Fibroblast of lung (primary cell): ENCODE measurements around the gene RDH5. TPM values are rescaled to one million over a fixed set of nuclear protein-coding genes. Genes with fewer than 3 reads are reported as not detected.

Experiments
- DNase-seq, 2 donors: peaks; one replicate each; pipeline versions ENCODE4 v3.0.0 to v3.0.0-alpha.2; 2010; ENCODE audit warnings: low read depth in 2 of 2
- H2AFZ ChIP-seq: 2 replicates; pipeline ENCODE4 v1.5.1; 2012; ENCODE audit warnings: low read length, control low read depth, inconsistent platforms
- H3K27ac ChIP-seq: 2 replicates; pipeline ENCODE4 v1.5.1; 2011; ENCODE audit warnings: low read length, control low read depth; ENCODE audit not compliant: insufficient read depth
- H3K27me3 ChIP-seq: 2 replicates; pipeline ENCODE4 v1.5.1; 2011; ENCODE audit warnings: mild to moderate bottlenecking, low read length; ENCODE audit not compliant: control insufficient read depth, insufficient read depth
- H3K36me3 ChIP-seq: 2 replicates; pipeline ENCODE4 v1.5.1; 2011; ENCODE audit warnings: low read length; ENCODE audit not compliant: control insufficient read depth, insufficient read depth
- H3K4me1 ChIP-seq: 2 replicates; pipeline ENCODE4 v1.5.1; 2011; ENCODE audit warnings: low read length; ENCODE audit not compliant: control insufficient read depth, insufficient read depth; ENCODE audit errors: extremely low read depth
- H3K4me2 ChIP-seq: 2 replicates; pipeline ENCODE4 v1.5.1; 2011; ENCODE audit warnings: low read length, control low read depth; ENCODE audit not compliant: insufficient read depth; ENCODE audit errors: extremely low read depth
- H3K4me3 ChIP-seq, 4 experiments: fragments of 200-600 bp in 1 of 4; sonication (generic) in 1 of 4; replicated peaks in 1 of 4; 2 replicates each; pipeline ENCODE4 v1.5.1; 2011 to 2016; ENCODE audit warnings: low read length in 4 of 4, low read depth in 3 of 4, mild to moderate bottlenecking in 3 of 4, control low read depth in 2 of 4, inconsistent platforms in 1 of 4, mixed read lengths in 1 of 4; ENCODE audit not compliant: insufficient read depth in 1 of 4; ENCODE audit errors: control extremely low read depth in 1 of 4
- H3K79me2 ChIP-seq: 2 replicates; pipeline ENCODE4 v1.5.1; 2012; ENCODE audit warnings: mild to moderate bottlenecking, low read length, inconsistent platforms; ENCODE audit not compliant: control insufficient read depth, insufficient read depth
- H3K9ac ChIP-seq: 2 replicates; pipeline ENCODE4 v1.5.1; 2011; ENCODE audit warnings: mild to moderate bottlenecking, low read length, control low read depth; ENCODE audit not compliant: insufficient read depth
- H3K9me3 ChIP-seq: 2 replicates; pipeline ENCODE4 v1.5.1; 2012; ENCODE audit warnings: low read depth, low read length; ENCODE audit not compliant: control insufficient read depth, insufficient read depth
- H4K20me1 ChIP-seq: 2 replicates; pipeline ENCODE4 v1.5.1; 2011; ENCODE audit warnings: low read length; ENCODE audit not compliant: control insufficient read depth, insufficient read depth; ENCODE audit errors: extremely low read depth
- CTCF ChIP-seq, 2 donors: IDR thresholded peaks in 1 of 2; conservative IDR thresholded peaks in 1 of 2; 1 replicate in 1 of 2; 2 replicates in 1 of 2; pipeline ENCODE4 v1.5.1; 2011 to 2012; ENCODE audit warnings: low read length in 2 of 2, control low read depth in 1 of 2, inconsistent platforms in 1 of 2, low read depth in 1 of 2, mild to moderate bottlenecking in 1 of 2
- EZH2 ChIP-seq: IDR thresholded peaks from 2 replicates; pipeline ENCODE4 v1.5.1; 2012; ENCODE audit warnings: low read length, control low read depth, mild to moderate bottlenecking; ENCODE audit errors: missing control alignments
- polyA plus RNA-seq, 2 donors: library from polyadenylated mRNA; depleted of rRNA in 1 of 2; stranded (reverse) in 1 of 2; unstranded in 1 of 2; fragments of >200 nt; gene quantifications; 2 replicates each; pipeline ENCODE4 v1.2.1, GENCODE V29; 2011 to 2012; ENCODE audit warnings: missing spikeins in 1 of 2
- total RNA-seq: library from RNA; depleted of rRNA; stranded (reverse); fragments of >200 nt; gene quantifications from 2 replicates; pipeline ENCODE4 v1.2.1, GENCODE V29; 2014

RDH5 gene
- total and polyA plus RNA-seq, 2 donors (not counting 1 experiment from before 2014, with no cell fraction given): 16.7 to 49.2 TPM

GRCh38 chr12:55767156-55767555 is 47.0 kb downstream of the RDH5 start:
- no peaks in the 10 kb centered on the region for H4K20me1 ChIP-seq
- H3K79me2 ChIP-seq: peaks cover 1% of the 10 kb centered on the region
- no peaks in the 10 kb centered on the region for H3K4me1 ChIP-seq
- DNase-seq: no peak
- no peak overlapping the region for H3K9ac ChIP-seq
- no peak for TF ChIP-seq EZH2
- no peak for TF ChIP-seq CTCF (conservative IDR thresholded peaks at IDR 0.05 in 1 of 2, IDR thresholded peaks at IDR 0.05 in 1 of 2; ENCODE audit: low read depth in 1 of 2, low read length in 2 of 2)
- no peak overlapping the region for H3K4me2 ChIP-seq
- H3K4me3 ChIP-seq: no peak overlapping the region
- H3K27me3 ChIP-seq: no peaks in the 10 kb centered on the region
- H3K36me3 ChIP-seq: no peaks in the 10 kb centered on the region
- no peak overlapping the region for H2AFZ ChIP-seq
- H3K9me3 ChIP-seq: no peaks in the 10 kb centered on the region
- no peak overlapping the region for H3K27ac ChIP-seq

DNA sequence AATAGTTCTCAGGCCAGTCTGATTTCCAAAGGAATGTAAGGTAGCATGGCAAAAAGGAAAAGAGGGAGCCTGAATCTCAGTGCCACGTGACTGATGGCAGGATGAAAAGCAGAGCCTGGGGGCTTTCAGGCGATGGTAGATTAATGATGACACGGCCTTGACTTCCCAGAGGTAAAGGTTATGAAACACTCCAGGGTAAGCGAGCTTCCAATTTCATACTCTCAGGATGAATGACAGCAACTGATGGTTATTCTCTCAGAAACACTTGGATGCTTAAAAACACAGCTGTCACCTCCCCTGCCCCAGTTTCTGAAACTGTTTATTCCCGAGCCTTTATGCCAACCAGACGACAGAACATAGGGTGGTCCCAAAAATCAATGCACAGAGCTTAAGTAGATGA is 51.5 kb downstream of the RDH5 start:
- H3K36me3 ChIP-seq: peaks cover 2% of the 10 kb centered on the region

More for the DNA sequence above, 51.5 kb downstream of the RDH5 start:
- Histone ChIP-seq H3K27me3 (no peaks in the 10 kb centered on the region), H3K9ac (no peak overlapping the region), H3K4me3 (no peak overlapping the region), H3K4me2 (no peak overlapping the region), H3K79me2 (no peaks in the 10 kb centered on the region), H3K9me3 (no peaks in the 10 kb centered on the region), H3K4me1 (no peaks in the 10 kb centered on the region), H3K27ac (no peak overlapping the region), H4K20me1 (no peaks in the 10 kb centered on the region), H2AFZ (no peak overlapping the region)
- DNase-seq: no peak
- TF ChIP-seq EZH2 (no peak), CTCF (conservative IDR thresholded peaks at IDR 0.05 in 1 of 2, IDR thresholded peaks at IDR 0.05 in 1 of 2; ENCODE audit: low read depth in 1 of 2, low read length in 2 of 2) (no peak)

Other genes starting within 250 kb of the RDH5 start
- not detected in 2 replicates for gene OR6C68, start 228.0 kb upstream of the RDH5 start, total RNA-seq
- not detected in 2 replicates for gene OR6C68, start 228.0 kb upstream of the RDH5 start, polyA plus RNA-seq
- gene OR6C4, start 170.8 kb upstream of the RDH5 start, total RNA-seq: under 0.01 TPM in 1 of 2 replicates, not detected in the other
- gene OR6C4, start 170.8 kb upstream of the RDH5 start, polyA plus RNA-seq: not detected in 2 replicates
- not detected in 2 replicates for gene OR2AP1, start 147.9 kb upstream of the RDH5 start, total RNA-seq
- gene OR2AP1, start 147.9 kb upstream of the RDH5 start, polyA plus RNA-seq: not detected in 2 replicates
- gene OR10P1, start 83.5 kb upstream of the RDH5 start, total RNA-seq: not detected in 2 replicates
- not detected in 2 replicates for gene OR10P1, start 83.5 kb upstream of the RDH5 start, polyA plus RNA-seq
- 40.3 and 130 TPM in 2 replicates for gene ITGA7, start 12.5 kb upstream of the RDH5 start, total RNA-seq
- gene ITGA7, start 12.5 kb upstream of the RDH5 start, polyA plus RNA-seq: 42.7 and 46.4 TPM in 2 replicates
- 90.9 and 103 TPM in 2 replicates for gene BLOC1S1, start 4.3 kb upstream of the RDH5 start, total RNA-seq
- 163 and 240 TPM in 2 replicates for gene BLOC1S1, start 4.3 kb upstream of the RDH5 start, polyA plus RNA-seq
- 3,001 and 3,424 TPM in 2 replicates for gene CD63, start 8.6 kb downstream of the RDH5 start, total RNA-seq
- gene CD63, start 8.6 kb downstream of the RDH5 start, polyA plus RNA-seq: 2,890 and 3,456 TPM in 2 replicates
- 3.1 and 4.3 TPM in 2 replicates for gene GDF11, start 22.7 kb downstream of the RDH5 start, total RNA-seq
- gene GDF11, start 22.7 kb downstream of the RDH5 start, polyA plus RNA-seq: 9.4 and 11.1 TPM in 2 replicates
- gene SARNP, start 97.3 kb downstream of the RDH5 start, total RNA-seq: 83.0 and 88.5 TPM in 2 replicates
- 172 and 183 TPM in 2 replicates for gene SARNP, start 97.3 kb downstream of the RDH5 start, polyA plus RNA-seq
- 15.7 and 26.9 TPM in 2 replicates for gene ORMDL2, start 97.6 kb downstream of the RDH5 start, total RNA-seq
- gene ORMDL2, start 97.6 kb downstream of the RDH5 start, polyA plus RNA-seq: 54.5 and 60.6 TPM in 2 replicates
- 56.0 and 66.7 TPM in 2 replicates for gene DNAJC14, start 109.2 kb downstream of the RDH5 start, total RNA-seq
- gene DNAJC14, start 109.2 kb downstream of the RDH5 start, polyA plus RNA-seq: 11.5 and 12.2 TPM in 2 replicates
- gene MMP19, start 122.5 kb downstream of the RDH5 start, total RNA-seq: 3.3 and 7.1 TPM in 2 replicates
- gene MMP19, start 122.5 kb downstream of the RDH5 start, polyA plus RNA-seq: 18.3 and 21.8 TPM in 2 replicates
- gene PYM1, start 207.5 kb downstream of the RDH5 start, total RNA-seq: 28.5 and 38.6 TPM in 2 replicates
- gene PYM1, start 207.5 kb downstream of the RDH5 start, polyA plus RNA-seq: 27.8 and 29.3 TPM in 2 replicates
- gene DGKA, start 210.8 kb downstream of the RDH5 start, total RNA-seq: 24.4 and 51.9 TPM in 2 replicates
- 41.4 and 44.7 TPM in 2 replicates for gene DGKA, start 210.8 kb downstream of the RDH5 start, polyA plus RNA-seq
- gene PMEL, start 245.6 kb downstream of the RDH5 start, total RNA-seq: 0.26 and 0.50 TPM in 2 replicates
- gene PMEL, start 245.6 kb downstream of the RDH5 start, polyA plus RNA-seq: 0.41 and 0.84 TPM in 2 replicates
- 12.7 and 14.6 TPM in 2 replicates for gene CDK2, start 246.4 kb downstream of the RDH5 start, total RNA-seq
- gene CDK2, start 246.4 kb downstream of the RDH5 start, polyA plus RNA-seq: 32.5 and 43.5 TPM in 2 replicates